Lung (tissue), 12 donors: ENCODE data around the gene CHRNA7. TPM values are rescaled to one million over a fixed set of nuclear protein-coding genes. Genes with fewer than 3 reads are reported as not detected.
"Not testable (repeated sequence)": the region's sequence is repeated elsewhere in the genome, so short reads cannot be mapped to it uniquely, and the experiment has no call there.

Experiments
- ATAC-seq: fragments of 200-7000 bp; cut with Tn5 transposase; one replicate; pipeline ENCODE4 v1.9.1; 2020; ENCODE audit warnings: moderate number of reproducible peaks; ENCODE audit not compliant: insufficient read depth, low FRiP score
- DNase-seq, 3 donors: peaks; one replicate each; pipeline ENCODE4 v3.0.0-alpha.2; 2013 to 2017
- H3K27ac ChIP-seq, 2 donors: one replicate each; pipeline ENCODE4 v1.5.1; 2013; ENCODE audit warnings: mild to moderate bottlenecking in 2 of 2, moderate library complexity in 2 of 2, control low read depth in 1 of 2, inconsistent platforms in 1 of 2, low read depth in 1 of 2, low read length in 1 of 2
- H3K27me3 ChIP-seq, 3 donors: one replicate each; pipeline ENCODE4 v1.5.1; 2013; ENCODE audit warnings: low read length in 2 of 3; ENCODE audit not compliant: control insufficient read depth in 3 of 3, insufficient read depth in 3 of 3
- H3K36me3 ChIP-seq, 4 donors: one replicate each; pipeline ENCODE4 v1.5.1; 2013; ENCODE audit warnings: low read length in 4 of 4, mild to moderate bottlenecking in 1 of 4, moderate library complexity in 1 of 4; ENCODE audit not compliant: control insufficient read depth in 4 of 4, insufficient read depth in 4 of 4
- H3K4me1 ChIP-seq, 5 donors: one replicate each; pipeline ENCODE4 v1.5.1; 2013; ENCODE audit warnings: low read length in 5 of 5, mild to moderate bottlenecking in 2 of 5, moderate library complexity in 1 of 5; ENCODE audit not compliant: control insufficient read depth in 5 of 5, insufficient read depth in 5 of 5
- H3K4me3 ChIP-seq: one replicate; pipeline ENCODE4 v1.5.1; 2013; ENCODE audit warnings: mild to moderate bottlenecking, control low read depth, moderate library complexity
- H3K9ac ChIP-seq, 2 donors: one replicate each; pipeline ENCODE4 v1.5.1; 2013; ENCODE audit warnings: low read length in 2 of 2, control low read depth in 1 of 2; ENCODE audit not compliant: insufficient read depth in 1 of 2
- H3K9me3 ChIP-seq, 4 donors: one replicate each; pipeline ENCODE4 v1.5.1; 2013; ENCODE audit warnings: low read length in 3 of 4, mild to moderate bottlenecking in 1 of 4, moderate library complexity in 1 of 4; ENCODE audit not compliant: control insufficient read depth in 4 of 4, insufficient read depth in 3 of 4
- CTCF ChIP-seq: IDR thresholded peaks from 2 replicates; pipeline ENCODE4 v1.5.1; 2012; ENCODE audit warnings: mild to moderate bottlenecking; ENCODE audit errors: control extremely low read depth, extremely low read depth
- WGBS, 2 donors: extraction: QIAGEN DNeasy Blood & Tissue Kit; methylation state at CpG; one replicate each; pipeline ENCODE4 v1.1.7; 2013; 5-methylcytosine and 5-hydroxymethylcytosine counted together
- polyA plus RNA-seq, 2 donors: library from polyadenylated mRNA; stranded (reverse); fragments of 200-250 nt; gene quantifications; one replicate each; pipeline ENCODE4 v1.2.1, GENCODE V29; 2013
- total RNA-seq, 2 donors: library from RNA; depleted of rRNA in 1 of 2; stranded (reverse); fragments of >200 nt in 1 of 2; gene quantifications; one replicate each; pipeline ENCODE4 v1.2.1, GENCODE V29; 2014 to 2021
- donor health status: control.
- donor health status: control.
- donor health status: Bipolar disorder and iron deficiency.
- donor health status: healthy.
- donor health status: DM: yes; HTN: yes; CAD: no.

The CHRNA7 gene
- total and polyA plus RNA-seq, 4 donors = 0.30 to 2.7 (median 1.4) TPM

GRCh38 chr15:32134842-32135241, 104.5 kb downstream of the CHRNA7 start:
- Histone ChIP-seq H3K27me3 (no peaks in the 10 kb centered on the region), H3K9me3 (peaks cover 0 to 6% (median 0%) of the 10 kb centered on the region in 4 donors), H3K27ac (no peak overlapping the region), H3K4me3 (no peak overlapping the region), H3K4me1 (peaks cover 0 to 7% (median 0%) of the 10 kb centered on the region in 5 donors), H3K36me3 (no peaks in the 10 kb centered on the region), H3K9ac (no peak overlapping the region)
- no peak for ATAC-seq
- DNase-seq = no peak
- no peak for TF ChIP-seq CTCF
- WGBS, 2 donors = 67 to 88% methylated on average over 5 of the region's 5 CpGs

GRCh38 chr15:32135335-32135734, 105.0 kb downstream of the CHRNA7 start:
- no peak for TF ChIP-seq CTCF
- Histone ChIP-seq H3K9me3 (peaks cover 0 to 6% (median 0%) of the 10 kb centered on the region in 4 donors), H3K27ac (no peak overlapping the region), H3K9ac (no peak overlapping the region), H3K36me3 (no peaks in the 10 kb centered on the region), H3K4me1 (peaks cover 0 to 7% (median 0%) of the 10 kb centered on the region in 5 donors), H3K27me3 (no peaks in the 10 kb centered on the region), H3K4me3 (no peak overlapping the region)
- ATAC-seq = no peak
- WGBS, 2 donors = 58 to 75% methylated on average over 8 of the region's 8 CpGs
- DNase-seq = peak in 2 of 3 donors; percentile 41 to 52

GRCh38 chr15:32145512-32145911, 115.2 kb downstream of the CHRNA7 start:
- H3K27me3 ChIP-seq, DNase-seq, H3K27ac ChIP-seq, H3K9me3 ChIP-seq, H3K36me3 ChIP-seq, ATAC-seq, H3K9ac ChIP-seq, H3K4me3 ChIP-seq, H3K4me1 ChIP-seq: not testable (repeated sequence)
- WGBS, 2 donors = 90% methylated on average over 10 of the region's 10 CpGs

- H3K9me3 ChIP-seq = peaks cover 0 to 2% (median 0%) of the 10 kb centered on the region in 4 donors
- H3K4me3 ChIP-seq = no peak overlapping the region
- WGBS, 2 donors = 84 to 94% methylated on average over 15 of the region's 15 CpGs
- H3K27me3 ChIP-seq = no peaks in the 10 kb centered on the region
- no peak overlapping the region for H3K27ac ChIP-seq
- DNase-seq (no peak), ATAC-seq (no peak)
- TF ChIP-seq CTCF = no peak
- H3K9ac ChIP-seq = no peak overlapping the region
- H3K4me1 ChIP-seq = no peaks in the 10 kb centered on the region
- no peaks in the 10 kb centered on the region for H3K36me3 ChIP-seq
Measured at GRCh38 chr15:32148833-32149555, 118.7 kb downstream of the CHRNA7 start.
